Thyroid gland (tissue), 4 donors: ENCODE measurements around the gene ZNF385B.
"Not testable (repeated sequence)": the region's sequence is repeated elsewhere in the genome, so short reads cannot be mapped to it uniquely, and the experiment has no call there.

Experiments used
- POLR2A ChIP-seq, 2 donors: fragments of 450-650 bp; IDR thresholded peaks; one replicate each; pipeline ENCODE4 v1.6.1; 2017; ENCODE audit warnings: antibody characterized with exemption in 2 of 2, mild to moderate bottlenecking in 2 of 2, moderate library complexity in 1 of 2
- TF ChIP-seq, protein P1 (sequence below), 6 experiments: fragments of 200-600 bp in 3 of 6; fragments of 450-650 bp in 3 of 6; sonication (generic) in 3 of 6; IDR thresholded peaks; one replicate each; pipeline ENCODE4 v1.5.1; 2016 to 2019; ENCODE audit warnings: antibody characterized with exemption in 6 of 6, mild to moderate bottlenecking in 2 of 6, inconsistent platforms in 1 of 6, moderate library complexity in 1 of 6

DNA sequence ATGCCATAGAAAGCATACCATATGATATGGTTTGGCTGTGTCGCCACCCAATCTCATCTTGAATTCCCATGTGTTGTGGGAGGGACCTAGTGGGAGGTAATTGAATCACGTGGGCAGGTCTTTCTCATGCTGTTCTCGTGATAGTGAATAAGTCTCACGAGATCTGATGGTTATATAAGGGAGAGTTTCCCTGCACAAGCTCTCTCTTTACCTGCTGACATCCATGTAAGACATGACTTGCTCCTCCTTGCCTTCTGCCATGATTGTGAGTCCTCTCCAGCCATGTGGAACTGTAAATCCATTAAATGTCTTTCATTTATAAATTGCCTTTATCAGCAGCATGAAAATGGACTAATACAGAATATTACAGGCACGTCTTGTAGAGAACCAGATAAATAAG, 403.3 kb downstream of the ZNF385B start:
- TF ChIP-seq, protein P1, sequence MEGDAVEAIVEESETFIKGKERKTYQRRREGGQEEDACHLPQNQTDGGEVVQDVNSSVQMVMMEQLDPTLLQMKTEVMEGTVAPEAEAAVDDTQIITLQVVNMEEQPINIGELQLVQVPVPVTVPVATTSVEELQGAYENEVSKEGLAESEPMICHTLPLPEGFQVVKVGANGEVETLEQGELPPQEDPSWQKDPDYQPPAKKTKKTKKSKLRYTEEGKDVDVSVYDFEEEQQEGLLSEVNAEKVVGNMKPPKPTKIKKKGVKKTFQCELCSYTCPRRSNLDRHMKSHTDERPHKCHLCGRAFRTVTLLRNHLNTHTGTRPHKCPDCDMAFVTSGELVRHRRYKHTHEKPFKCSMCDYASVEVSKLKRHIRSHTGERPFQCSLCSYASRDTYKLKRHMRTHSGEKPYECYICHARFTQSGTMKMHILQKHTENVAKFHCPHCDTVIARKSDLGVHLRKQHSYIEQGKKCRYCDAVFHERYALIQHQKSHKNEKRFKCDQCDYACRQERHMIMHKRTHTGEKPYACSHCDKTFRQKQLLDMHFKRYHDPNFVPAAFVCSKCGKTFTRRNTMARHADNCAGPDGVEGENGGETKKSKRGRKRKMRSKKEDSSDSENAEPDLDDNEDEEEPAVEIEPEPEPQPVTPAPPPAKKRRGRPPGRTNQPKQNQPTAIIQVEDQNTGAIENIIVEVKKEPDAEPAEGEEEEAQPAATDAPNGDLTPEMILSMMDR (IDR thresholded peaks at IDR 0.05): not testable (repeated sequence)
- TF ChIP-seq POLR2A (IDR thresholded peaks at IDR 0.05): not testable (repeated sequence)
